Cortex of kidney (tissue), 1 donor: Measurements from ENCODE around the gene KCNC3.

Experiments used
- DNase-seq: peaks from one replicate; lab custom pipeline; 2025; lab: John Stamatoyannopoulos, UW

The KCNC3 gene

DNA sequence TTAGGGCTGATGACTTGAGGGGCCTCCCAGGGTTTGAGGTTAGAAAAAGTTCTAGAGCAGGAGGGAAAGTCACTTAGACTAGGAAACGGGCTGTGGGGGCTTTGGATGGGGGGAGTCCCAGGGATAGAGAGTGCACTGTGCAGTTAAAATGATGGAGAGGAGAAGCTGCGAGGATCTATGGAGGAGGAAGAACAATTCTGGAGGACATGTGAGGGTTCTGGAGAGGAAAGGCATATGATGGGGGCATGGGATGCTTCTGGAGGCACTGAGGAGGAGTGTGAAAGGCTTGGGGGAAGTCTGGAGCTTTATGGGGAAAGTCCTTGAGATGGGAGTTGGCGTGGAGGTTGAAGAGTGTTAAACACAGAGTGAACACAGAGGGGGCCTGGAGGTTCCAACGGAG, 2.2 kb downstream of the KCNC3 start:
- no peak for DNase-seq

GRCh38 chr19:50326101-50326664, 3.0 kb downstream of the KCNC3 start:
- no peak for DNase-seq

GRCh38 chr19:50325310-50326100, 3.7 kb downstream of the KCNC3 start:
- no peak for DNase-seq

- no peak for DNase-seq
These were observed 4.8 kb downstream of the KCNC3 start for GRCh38 chr19:50324331-50324730.

- DNase-seq, result no peak
These were observed 5.4 kb downstream of the KCNC3 start for GRCh38 chr19:50323782-50324133.

GRCh38 chr19:50322931-50323781, 6.0 kb downstream of the KCNC3 start:
- no peak for DNase-seq

GRCh38 chr19:50322234-50322633, 6.9 kb downstream of the KCNC3 start:
- DNase-seq, result no peak

DNA sequence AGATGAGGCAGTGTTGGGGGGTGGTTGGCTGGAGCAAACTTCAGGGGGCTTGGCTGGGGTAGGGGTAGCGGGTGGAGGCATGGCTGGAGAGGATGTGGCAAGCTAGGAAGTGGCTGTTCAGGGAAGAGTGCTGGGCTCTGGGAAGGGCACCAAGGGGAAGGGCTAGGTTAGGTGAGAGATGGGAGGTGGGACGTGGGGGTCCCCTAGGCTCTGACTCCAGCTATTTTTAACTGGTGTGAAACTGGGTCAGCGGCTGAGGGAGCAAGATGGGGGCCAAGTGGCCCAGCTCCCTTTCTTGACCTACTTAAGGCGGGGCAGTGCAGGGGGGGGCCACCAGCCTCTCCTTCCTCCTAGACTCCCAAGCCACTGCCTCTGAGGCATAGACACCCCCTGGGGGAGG, 7.3 kb downstream of the KCNC3 start:
- no peak for DNase-seq

DNA sequence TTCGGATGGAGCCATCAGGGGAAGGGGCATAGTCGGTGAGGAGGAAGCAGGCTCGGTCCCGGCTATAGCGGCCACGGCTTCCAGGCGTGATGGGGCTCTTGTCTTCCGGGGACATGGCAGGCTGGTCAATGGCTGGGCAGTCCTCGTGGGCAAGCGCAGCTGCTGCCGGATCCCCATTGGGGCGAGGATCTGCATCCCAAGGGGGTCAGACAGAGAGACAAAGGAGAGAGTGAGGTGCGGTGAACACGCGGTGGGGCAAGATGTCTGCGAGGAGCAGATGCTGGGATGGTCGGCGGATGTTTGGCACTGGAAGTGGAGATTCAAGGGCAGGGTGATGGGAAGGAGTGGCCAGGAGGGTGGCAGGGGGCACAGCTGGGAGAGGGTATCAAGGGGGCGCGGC, 8.6 kb downstream of the KCNC3 start:
- no peak for DNase-seq

- DNase-seq, result no peak
These were observed 9.1 kb downstream of the KCNC3 start for GRCh38 chr19:50320051-50320450.

DNA sequence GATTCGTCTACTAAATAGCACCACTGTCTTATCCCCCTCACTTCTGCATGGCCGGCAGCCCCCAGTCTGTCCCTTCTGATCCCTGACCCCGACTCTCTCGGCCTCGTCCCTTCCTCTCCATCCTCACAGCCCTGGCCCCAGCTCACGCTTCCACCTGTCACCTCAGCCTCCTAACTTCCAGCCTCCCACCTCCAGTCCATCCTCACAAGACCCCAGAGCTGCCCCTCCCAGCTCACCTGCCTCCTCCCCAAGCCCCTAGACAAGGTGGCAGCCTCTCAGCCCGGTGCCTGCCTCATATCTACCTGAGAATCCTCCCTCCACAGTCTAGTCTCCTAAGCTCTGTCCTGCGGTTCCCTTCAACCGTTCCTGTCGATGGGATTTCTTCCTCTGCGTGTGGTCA, 10.0 kb downstream of the KCNC3 start:
- no peak for DNase-seq

DNA sequence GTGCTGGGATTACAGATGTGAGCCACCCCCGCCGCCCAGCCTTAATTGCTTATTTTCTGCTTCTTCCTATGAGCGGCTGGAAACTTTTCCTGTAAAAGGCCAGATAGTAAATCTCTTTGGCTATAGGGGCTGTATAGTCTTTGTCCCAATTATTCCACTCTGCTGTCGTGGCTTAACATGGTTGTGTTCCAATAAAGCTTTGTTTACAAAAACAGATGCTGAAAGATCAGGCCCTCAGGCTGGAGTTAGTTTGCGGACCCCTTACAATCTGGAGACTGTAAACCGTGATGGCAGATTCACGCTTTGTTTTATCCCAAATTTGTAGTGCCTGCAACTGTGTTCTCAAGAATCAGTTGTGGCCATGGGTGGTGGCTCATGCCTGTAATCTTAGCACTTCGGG, 10.7 kb downstream of the KCNC3 start:
- no peak for DNase-seq

DNA sequence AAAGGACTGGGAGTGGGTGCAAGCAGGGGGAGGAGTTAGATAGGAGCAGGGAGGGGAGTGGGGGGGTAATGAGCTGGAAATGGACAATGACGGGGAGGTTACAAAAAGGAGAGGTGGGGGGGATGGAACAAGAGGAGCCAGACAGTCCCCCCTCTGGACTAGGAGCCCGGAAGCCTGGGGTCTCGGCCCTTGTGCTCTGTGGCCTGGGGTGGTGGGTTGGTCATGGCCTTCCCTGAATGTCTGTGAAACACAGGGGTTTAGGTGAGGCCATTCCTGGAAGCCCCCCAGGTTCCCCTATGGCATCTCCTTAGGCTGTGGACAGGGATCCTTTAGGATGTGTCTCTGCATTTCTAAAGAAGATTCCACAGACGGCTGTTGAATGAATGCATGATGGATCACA, 12.1 kb downstream of the KCNC3 start:
- DNase-seq, result no peak

DNA sequence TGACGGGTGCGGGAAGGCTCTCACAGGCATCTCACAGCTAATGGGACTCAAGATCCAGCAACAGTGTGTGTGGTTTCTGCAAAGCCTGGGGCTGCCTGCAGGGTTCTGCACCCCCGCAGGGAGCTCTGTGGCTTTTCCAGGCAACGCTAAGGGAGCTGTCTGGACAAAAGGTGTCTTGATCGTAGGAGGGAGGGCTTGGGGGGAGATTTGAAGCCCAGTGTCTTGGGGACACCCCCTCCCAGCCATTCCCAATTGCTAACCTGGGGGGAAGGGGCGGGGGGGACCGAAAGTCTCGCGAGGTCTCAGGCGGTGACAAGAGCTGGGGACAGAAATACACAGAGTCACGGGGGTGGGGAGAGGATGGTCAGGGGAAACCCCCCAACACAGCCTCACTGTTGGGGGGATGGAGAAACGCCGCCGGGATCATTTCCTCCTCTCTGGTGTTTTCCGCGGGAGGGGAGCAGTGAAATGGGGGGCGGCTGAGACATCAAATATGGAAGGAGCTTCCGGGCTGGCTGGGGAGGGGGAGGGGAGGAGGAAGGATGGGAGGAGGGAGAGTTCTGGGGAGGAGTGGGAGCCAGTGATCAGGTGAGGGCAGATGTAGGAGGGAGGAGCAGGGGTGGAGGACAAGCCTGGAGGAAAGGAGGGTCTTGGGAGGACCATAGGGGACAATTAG, 13.3 kb downstream of the KCNC3 start:
- DNase-seq, result no peak

DNA sequence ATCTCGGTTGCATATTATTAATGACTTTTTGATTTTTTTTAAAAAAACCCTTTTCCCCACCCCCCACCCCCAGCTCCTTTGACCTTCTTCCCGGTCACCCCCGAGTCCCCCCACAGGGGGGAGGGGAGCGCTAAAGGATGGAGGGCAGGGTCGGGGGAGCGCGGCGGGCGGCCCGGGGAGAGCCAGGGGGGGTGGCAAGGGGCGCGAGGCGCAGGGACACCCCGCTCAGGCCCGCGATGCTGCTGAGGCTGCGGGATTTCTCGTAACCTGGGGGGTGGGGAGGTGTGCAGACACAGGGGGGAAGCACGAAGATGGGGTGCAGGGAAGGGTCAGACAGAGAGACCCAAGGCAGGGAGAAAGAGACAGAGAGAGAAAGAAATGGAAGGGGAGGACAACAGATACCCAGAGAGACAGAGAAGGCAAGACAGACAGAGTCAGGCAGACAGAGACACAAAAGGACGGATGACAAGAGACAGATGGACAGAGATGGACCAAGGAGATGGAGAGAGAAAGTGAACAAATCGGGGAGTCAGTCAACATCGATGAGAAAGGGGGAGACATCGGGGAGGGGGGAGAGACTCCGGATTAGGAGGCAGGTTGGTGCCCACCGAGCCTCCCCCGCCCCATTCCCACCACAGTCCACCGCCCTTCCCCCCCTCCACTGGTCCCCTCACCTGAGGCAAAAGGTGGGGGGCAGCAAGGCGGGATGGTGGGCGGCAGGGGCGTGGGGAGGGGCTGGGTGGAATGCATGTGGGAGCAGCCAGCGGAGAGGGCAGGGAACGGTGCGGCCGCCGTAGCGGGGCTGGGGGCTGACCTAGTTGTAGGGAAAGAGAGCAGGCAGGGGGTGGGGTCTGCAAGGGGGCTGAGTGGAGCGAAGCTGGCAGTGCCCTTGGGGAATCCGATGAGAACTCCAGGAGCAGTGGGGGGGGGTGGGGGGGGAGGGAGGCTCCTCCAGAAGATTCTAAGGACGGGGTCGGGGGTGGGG, 14.2 kb downstream of the KCNC3 start:
- no peak for DNase-seq

DNA sequence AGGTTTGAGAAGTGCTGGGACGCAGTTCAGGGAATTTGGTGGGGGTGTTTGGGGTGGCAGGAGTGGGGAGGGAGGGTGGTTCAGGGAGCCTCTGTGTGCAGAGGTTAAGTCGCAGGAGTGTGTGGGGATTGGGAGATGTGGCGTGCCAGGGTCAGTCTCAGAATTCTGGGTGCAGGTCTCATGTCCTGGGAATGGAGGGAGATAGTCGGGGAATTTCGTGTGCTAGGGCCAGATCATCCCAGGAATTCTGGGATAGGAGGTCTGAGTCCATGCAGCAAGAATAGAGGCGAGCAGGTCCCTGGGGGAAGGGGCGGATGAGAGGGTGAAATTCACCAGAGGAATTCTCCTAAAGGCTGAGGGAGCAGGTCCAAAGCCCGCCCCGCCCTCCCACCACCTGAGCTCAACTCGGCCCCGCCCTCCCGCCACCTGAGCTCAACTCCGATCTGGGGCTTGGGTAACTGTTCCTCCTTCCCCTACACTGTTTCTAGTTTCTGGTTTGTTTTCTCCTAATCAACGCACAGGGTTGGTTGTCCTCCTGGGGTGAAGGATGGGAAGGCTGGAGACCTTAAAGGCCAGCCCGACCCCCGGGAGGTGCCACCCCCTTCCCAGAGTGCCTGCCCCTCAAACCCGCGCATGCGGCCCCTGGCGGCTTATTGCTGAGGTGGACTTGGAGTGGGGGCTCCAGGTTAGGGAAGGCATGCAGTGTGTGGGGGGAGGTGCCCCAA, 15.2 kb downstream of the KCNC3 start:
- no peak for DNase-seq

GRCh38 chr19:50312967-50313811, 16.0 kb downstream of the KCNC3 start:
- DNase-seq, result no peak

GRCh38 chr19:50311723-50312635, 17.2 kb downstream of the KCNC3 start:
- no peak for DNase-seq
